ENCODE measurements around the gene PITPNM3. TPM values are rescaled to one million over a fixed set of nuclear protein-coding genes. Genes with fewer than 3 reads are reported as not detected.
"Not testable (repeated sequence)": the region's sequence is repeated elsewhere in the genome, so short reads cannot be mapped to it uniquely, and the experiment has no call there.

The PITPNM3 gene
- total RNA-seq, 2 donors from 2014 or later = 5.3 to 7.9 TPM

GRCh38 chr17:6487251-6488007 is 68.9 kb downstream of the PITPNM3 start:
- Histone ChIP-seq H3K36me3 (no peaks in the 10 kb centered on the region), H3K27me3 (replicated peaks; ENCODE audit: insufficient read depth) (no peaks in the 10 kb centered on the region), H3K9me3 (no peaks in the 10 kb centered on the region), H3K4me1 (replicated peaks) (no peaks in the 10 kb centered on the region), H3K4me3 (no peak overlapping the region), H3K27ac (no peak overlapping the region)
- no peak for DNase-seq (ENCODE audit: low spot score)
- intact Hi-C loops (cut with DNase I) = no loop called here
- TF ChIP-seq POLR2AphosphoS5 (IDR thresholded peaks at IDR 0.05) (no peak), POLR2A (IDR thresholded peaks at IDR 0.05) (no peak), CTCF (IDR thresholded peaks at IDR 0.05) (no peak)
- 61% methylated on average over 13 of the region's 13 CpGs for whole genome bisulfite sequencing

GRCh38 chr17:6485646-6486412 is 70.5 kb downstream of the PITPNM3 start:
- intact Hi-C loops (cut with DNase I) = no loop called here
- H3K27me3 ChIP-seq (replicated peaks; ENCODE audit: insufficient read depth) = no peaks in the 10 kb centered on the region

GRCh38 chr17:6483507-6483906 is 72.8 kb downstream of the PITPNM3 start:
- intact Hi-C loops (cut with DNase I) = no loop called here
- Histone ChIP-seq H3K4me1 (replicated peaks) (no peaks in the 10 kb centered on the region), H3K36me3 (no peaks in the 10 kb centered on the region), H3K27me3 (replicated peaks; ENCODE audit: insufficient read depth) (no peaks in the 10 kb centered on the region), H3K4me3 (no peak overlapping the region), H3K9me3 (no peaks in the 10 kb centered on the region), H3K27ac (no peak overlapping the region)
- no peak for DNase-seq (ENCODE audit: low spot score)
- TF ChIP-seq POLR2AphosphoS5 (IDR thresholded peaks at IDR 0.05) = no peak
- no peak for TF ChIP-seq CTCF (IDR thresholded peaks at IDR 0.05)
- no peak for TF ChIP-seq POLR2A (IDR thresholded peaks at IDR 0.05)
- 87% methylated on average over 12 of the region's 16 CpGs for WGBS

More at GRCh38 chr17:6485646-6486412, 70.5 kb downstream of the PITPNM3 start:
- no peaks in the 10 kb centered on the region for H3K9me3 ChIP-seq
- no peaks in the 10 kb centered on the region for H3K36me3 ChIP-seq
- 72% methylated on average over 5 of the region's 5 CpGs for WGBS
- TF ChIP-seq CTCF (IDR thresholded peaks at IDR 0.05) (no peak), POLR2A (IDR thresholded peaks at IDR 0.05) (no peak), POLR2AphosphoS5 (IDR thresholded peaks at IDR 0.05) (no peak)
- no peak overlapping the region for H3K4me3 ChIP-seq
- DNase-seq (ENCODE audit: low spot score) = no peak
- H3K4me1 ChIP-seq (replicated peaks) = no peaks in the 10 kb centered on the region
- no peak overlapping the region for H3K27ac ChIP-seq

- H3K9me3 ChIP-seq; DNase-seq (ENCODE audit: low spot score); H3K27me3 ChIP-seq (replicated peaks; ENCODE audit: insufficient read depth); H3K27ac ChIP-seq; intact Hi-C loops (cut with DNase I); H3K36me3 ChIP-seq; H3K4me1 ChIP-seq (replicated peaks); H3K4me3 ChIP-seq: not testable (repeated sequence)
- 88% methylated on average over 10 of the region's 10 CpGs for WGBS
These were observed 73.6 kb downstream of the PITPNM3 start for GRCh38 chr17:6482796-6483195.

GRCh38 chr17:6482105-6482455 is 74.3 kb downstream of the PITPNM3 start:
- WGBS = 85% methylated on average over 6 of the region's 6 CpGs
- H3K9me3 ChIP-seq = no peaks in the 10 kb centered on the region
- no peaks in the 10 kb centered on the region for H3K27me3 ChIP-seq (replicated peaks; ENCODE audit: insufficient read depth)
- H3K4me3 ChIP-seq = no peak overlapping the region
- intact Hi-C loops (cut with DNase I) = no loop called here
- no peak overlapping the region for H3K27ac ChIP-seq
- H3K4me1 ChIP-seq (replicated peaks) = no peaks in the 10 kb centered on the region
- H3K36me3 ChIP-seq = no peaks in the 10 kb centered on the region
- no peak for TF ChIP-seq POLR2A (IDR thresholded peaks at IDR 0.05)
- TF ChIP-seq POLR2AphosphoS5 (IDR thresholded peaks at IDR 0.05) = no peak
- no peak for TF ChIP-seq CTCF (IDR thresholded peaks at IDR 0.05)
- no peak for DNase-seq (ENCODE audit: low spot score)
